HAP-1 (cell line): ENCODE results near the gene SULT4A1.

ENCODE experiments used
- DNase-seq, 2 experiments: peaks; one replicate each; pipeline ENCODE4 v3.0.0-alpha.2; 2016 to 2020; ENCODE audit warnings: low spot score in 2 of 2
- H3K27me3 ChIP-seq: fragments of 250-450 bp; sonication (Bioruptor Pico); 2 replicates; pipeline ENCODE4 v1.5.1; 2020; ENCODE audit warnings: low read depth, mild to moderate bottlenecking, moderate library complexity
- H3K36me3 ChIP-seq: fragments of 250-450 bp; sonication (Bioruptor Pico); replicated peaks from 2 replicates; pipeline ENCODE4 v1.5.1; 2020; ENCODE audit warnings: mild to moderate bottlenecking
- H3K4me1 ChIP-seq: fragments of 250-450 bp; sonication (Bioruptor Pico); 2 replicates; pipeline ENCODE4 v1.5.1; 2020; ENCODE audit warnings: mild to moderate bottlenecking
- H3K4me3 ChIP-seq: fragments of 250-450 bp; sonication (Bioruptor Pico); 2 replicates; pipeline ENCODE4 v1.5.1; 2020; ENCODE audit warnings: mild to moderate bottlenecking, moderate library complexity
- H3K9me3 ChIP-seq: fragments of 250-450 bp; sonication (Bioruptor Pico); 2 replicates; pipeline ENCODE4 v1.5.1; 2020; ENCODE audit warnings: mild to moderate bottlenecking, moderate library complexity
- in situ Hi-C: fragments of 300-500 bp; cut with MboI; formaldehyde crosslinking; loops from 3 replicates; pipeline ENCODE4 v1.14.3; 2020; ENCODE audit warnings: low sequenced_read_pairs, inconsistent platforms, mixed read lengths

SULT4A1 gene

DNA sequence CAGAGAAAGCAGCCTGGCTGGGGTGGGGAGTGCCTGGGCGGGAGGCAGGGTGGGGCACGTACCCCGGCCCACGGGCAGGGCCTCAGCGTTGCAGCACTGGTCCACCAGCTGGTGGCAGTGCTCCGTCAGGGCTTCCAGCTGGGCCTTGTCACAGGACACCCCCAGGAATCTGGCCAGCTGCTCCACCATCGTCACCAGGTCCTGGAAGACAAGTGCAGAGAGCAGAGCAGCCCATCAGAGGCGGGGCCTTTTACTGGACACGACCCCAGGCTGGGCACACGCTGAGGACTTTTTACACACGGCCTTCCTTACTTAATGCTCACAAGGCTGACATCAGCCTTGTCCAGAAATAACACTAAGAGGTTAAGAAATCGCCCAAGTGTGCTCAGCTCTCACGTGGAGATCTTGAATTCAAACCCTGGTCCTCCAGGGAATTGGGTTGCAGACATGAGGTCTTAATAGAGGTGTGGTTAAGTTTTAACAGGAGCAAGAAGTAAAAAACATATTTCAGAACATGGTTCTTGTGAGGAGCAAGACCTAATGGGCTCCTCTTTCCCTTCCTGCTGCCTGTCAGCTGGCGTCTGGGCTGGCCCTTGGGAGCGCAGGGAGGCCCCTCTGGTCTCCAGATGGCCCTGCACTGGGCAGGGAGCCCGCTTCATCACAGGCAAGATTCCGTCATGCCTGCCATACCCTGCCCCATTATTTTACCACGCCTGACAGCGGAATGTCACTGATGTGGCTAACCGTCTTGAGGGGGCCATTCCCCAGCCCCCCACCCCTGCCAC lies 33.1 kb downstream of the SULT4A1 start:
- in situ Hi-C loops: no loop called here
- DNase-seq: no peak
- H3K9me3 ChIP-seq: no peaks in the 10 kb centered on the region
- H3K36me3 ChIP-seq: no peaks in the 10 kb centered on the region
- H3K4me3 ChIP-seq: no peak overlapping the region
- H3K27me3 ChIP-seq: peaks cover 14% of the 10 kb centered on the region
- H3K4me1 ChIP-seq: no peaks in the 10 kb centered on the region

DNA sequence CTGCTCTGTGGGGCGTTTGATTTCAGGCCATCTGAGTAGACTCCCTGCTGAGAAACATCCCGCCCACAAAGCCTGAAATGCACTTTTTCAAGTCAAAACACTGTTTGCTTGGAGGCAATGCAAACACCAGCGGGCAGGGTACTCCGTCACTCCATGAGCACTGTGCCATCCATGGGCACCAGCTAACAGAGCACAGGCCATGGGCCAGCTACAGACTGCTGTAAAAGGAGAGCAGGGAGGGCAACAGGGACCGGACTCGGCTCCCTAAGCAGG lies 33.7 kb downstream of the SULT4A1 start:
- Histone ChIP-seq H3K27me3 (peaks cover 17% of the 10 kb centered on the region), H3K4me1 (no peaks in the 10 kb centered on the region), H3K36me3 (no peaks in the 10 kb centered on the region), H3K9me3 (no peaks in the 10 kb centered on the region), H3K4me3 (no peak overlapping the region)
- no peak for DNase-seq
- in situ Hi-C loops: no loop called here

DNA sequence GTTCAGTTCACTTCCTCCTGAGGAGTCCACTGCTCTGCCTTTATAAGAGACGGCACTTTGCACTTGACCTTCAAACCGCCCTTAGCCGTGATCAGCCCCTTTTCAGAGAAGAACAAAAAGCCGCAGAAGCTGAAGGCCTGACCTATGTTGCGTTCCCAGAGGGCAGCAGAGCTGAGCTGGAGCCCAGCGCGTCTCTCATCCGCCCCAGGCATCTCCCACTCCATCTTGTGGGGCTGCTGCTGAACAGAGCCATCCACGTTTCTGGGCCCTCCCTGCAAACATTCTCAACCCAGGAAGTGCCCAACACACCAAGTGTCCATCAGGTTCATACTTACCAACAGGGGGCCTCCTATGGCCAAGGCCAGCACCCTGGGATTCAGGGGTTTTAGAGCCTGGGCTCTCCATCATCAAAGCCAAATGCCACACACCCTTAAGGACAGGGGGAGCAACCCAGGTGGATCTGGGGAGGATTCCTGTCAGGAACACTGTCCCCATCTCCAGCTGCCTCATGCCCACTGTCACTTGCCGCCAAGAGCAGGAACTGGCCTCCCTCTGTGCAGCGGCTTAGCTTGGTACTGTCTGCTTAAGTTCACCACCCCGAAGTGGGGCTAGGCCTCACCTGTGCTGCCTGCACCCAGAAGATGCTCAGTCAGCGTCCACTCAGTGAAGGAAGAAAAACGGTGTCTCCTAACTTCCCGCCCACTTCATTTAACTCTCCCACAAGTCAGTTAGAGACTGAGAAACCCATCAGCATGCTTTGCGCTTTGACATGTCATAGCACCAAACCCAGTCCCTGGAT lies 34.2 kb downstream of the SULT4A1 start:
- Histone ChIP-seq H3K36me3 (no peaks in the 10 kb centered on the region), H3K4me3 (no peak overlapping the region), H3K9me3 (no peaks in the 10 kb centered on the region), H3K4me1 (no peaks in the 10 kb centered on the region), H3K27me3 (peaks cover 19% of the 10 kb centered on the region)
- in situ Hi-C loops: no loop called here
- DNase-seq: no peak

DNA sequence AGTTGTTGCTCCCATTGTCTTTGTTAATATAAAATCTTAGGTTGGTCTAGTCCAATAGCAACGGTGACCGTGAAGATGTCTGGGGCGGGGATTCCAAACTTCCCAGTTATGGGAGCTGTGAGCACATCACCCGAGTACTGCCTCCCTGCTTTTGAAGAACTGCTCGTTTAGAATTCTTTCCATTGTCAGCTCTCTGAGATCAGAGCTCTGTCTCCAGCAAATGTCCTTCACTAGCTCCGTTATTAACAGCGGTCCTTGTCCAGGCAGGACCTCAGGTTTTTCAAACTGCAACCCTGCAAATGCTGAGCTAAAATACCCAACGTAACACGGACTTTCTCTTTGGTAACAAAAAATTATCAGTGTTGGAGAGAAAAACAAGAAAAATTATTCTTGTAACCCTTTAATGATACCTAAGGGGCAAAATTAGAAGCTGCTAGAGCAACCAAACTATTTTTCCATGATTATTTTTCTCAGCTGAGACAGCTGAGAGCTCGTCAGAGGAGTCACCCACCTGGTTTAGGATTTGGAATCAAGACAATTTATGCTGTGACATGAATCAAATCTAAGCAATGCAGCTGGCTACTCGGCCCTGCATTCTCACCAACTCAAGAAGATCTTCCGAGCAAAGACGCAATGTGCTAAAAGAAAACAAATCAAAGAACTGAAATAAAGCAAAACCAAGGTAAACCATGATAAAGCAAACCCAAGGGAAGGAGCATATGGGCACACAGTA lies 35.1 kb downstream of the SULT4A1 start:
- Histone ChIP-seq H3K9me3 (no peaks in the 10 kb centered on the region), H3K27me3 (peaks cover 19% of the 10 kb centered on the region), H3K4me1 (no peaks in the 10 kb centered on the region), H3K36me3 (no peaks in the 10 kb centered on the region), H3K4me3 (no peak overlapping the region)
- in situ Hi-C loops: no loop called here
- no peak for DNase-seq

DNA sequence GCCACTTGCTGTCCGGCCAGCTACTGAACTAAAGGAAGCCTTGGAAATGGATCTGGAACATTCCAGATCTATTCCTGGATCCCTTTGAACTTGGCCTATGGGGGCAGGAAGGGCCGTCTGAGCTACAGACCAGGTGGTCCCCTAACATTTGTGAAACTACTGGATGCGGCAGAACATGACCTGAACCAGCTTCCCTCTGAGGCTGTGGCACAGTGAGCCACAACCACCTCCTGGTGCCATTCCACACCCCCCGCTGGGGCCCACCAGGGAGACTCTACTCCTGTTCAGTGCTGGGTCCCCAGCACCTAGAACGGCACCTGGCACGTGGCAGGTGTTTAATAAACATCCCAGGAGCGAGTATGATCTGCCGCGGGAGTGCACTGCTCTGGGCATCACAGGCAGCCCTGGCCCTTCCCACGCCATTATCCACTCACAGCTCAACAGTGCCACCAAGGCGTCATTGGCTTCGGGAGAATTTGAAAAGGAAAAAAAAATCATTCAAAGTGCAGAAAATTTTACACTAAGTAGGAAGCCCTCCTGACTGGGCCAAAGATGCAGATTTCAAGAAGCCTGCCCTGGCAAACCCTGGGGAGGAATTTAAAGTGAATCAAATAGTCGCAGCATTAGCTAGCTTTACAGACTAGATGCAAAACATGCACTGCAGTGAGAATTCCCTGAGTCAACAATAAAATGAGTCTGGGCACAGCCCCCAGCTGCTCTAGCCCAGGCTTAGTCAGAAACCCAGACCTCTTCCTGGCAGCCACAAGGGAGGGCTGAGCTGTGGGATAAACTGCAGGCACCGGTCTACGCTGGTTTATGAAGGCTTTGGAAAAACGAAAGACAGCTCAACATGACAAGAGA lies 35.9 kb downstream of the SULT4A1 start:
- Histone ChIP-seq H3K4me3 (no peak overlapping the region), H3K27me3 (peaks cover 16% of the 10 kb centered on the region), H3K9me3 (no peaks in the 10 kb centered on the region), H3K4me1 (no peaks in the 10 kb centered on the region), H3K36me3 (no peaks in the 10 kb centered on the region)
- in situ Hi-C loops: no loop called here
- DNase-seq: no peak

DNA sequence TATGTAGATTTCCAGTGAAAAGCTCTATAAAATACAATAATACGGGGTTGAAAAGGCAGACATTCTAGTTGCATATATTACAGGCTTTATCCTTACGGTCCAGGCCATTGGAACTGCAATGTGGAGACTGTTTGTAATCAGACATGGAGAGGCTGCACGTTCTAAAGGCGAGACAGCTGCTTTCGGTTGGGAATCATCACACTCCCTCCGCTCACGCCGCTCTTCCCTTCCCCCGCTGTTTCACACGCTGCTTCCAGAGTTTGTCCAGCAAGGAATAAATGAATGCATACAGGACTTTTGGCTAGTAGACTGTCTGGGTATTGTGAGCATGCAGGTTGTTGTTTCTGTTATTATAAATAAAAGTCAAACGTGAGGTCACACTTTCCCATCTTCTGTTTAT lies 36.7 kb downstream of the SULT4A1 start:
- no peak overlapping the region for H3K4me3 ChIP-seq
- no peaks in the 10 kb centered on the region for H3K9me3 ChIP-seq
- no peaks in the 10 kb centered on the region for H3K4me1 ChIP-seq
- in situ Hi-C loops: no loop called here
- DNase-seq: no peak
- H3K27me3 ChIP-seq: peaks cover 16% of the 10 kb centered on the region
- no peaks in the 10 kb centered on the region for H3K36me3 ChIP-seq

DNA sequence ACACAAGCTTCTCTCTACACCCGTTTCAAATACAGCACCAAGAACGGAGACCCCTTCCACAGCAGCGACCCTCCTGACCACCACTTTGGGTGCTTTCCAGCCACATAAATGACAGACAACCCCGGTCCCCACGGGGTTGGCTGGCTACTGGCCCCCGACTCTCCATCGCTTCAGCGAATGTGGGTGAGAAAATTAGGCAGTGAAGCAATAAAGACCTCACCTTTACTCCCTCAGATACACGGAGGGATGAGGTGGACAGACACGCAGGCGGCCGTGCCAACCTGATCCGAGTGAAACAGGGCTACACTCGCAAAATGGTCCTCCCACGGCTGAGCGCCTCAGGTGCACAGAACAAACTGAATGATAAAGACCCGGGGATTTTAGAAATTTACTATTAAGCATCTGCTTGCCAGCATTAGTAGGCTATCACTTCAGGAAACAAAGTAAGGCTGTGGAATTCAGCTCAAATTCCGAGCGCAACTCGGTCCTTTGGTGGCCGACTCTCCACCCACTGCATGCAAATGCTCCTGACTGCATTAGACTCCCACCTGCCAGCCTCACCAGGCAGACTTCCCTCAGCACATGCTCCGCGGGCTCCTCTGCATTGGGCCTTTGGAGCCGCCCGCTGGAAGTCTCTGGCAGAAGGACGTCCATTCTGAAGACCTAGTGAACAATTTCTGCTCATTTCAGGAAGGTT lies 37.4 kb downstream of the SULT4A1 start:
- DNase-seq: no peak
- in situ Hi-C loops: no loop called here
- Histone ChIP-seq H3K36me3 (no peaks in the 10 kb centered on the region), H3K9me3 (no peaks in the 10 kb centered on the region), H3K27me3 (peaks cover 16% of the 10 kb centered on the region), H3K4me1 (no peaks in the 10 kb centered on the region), H3K4me3 (no peak overlapping the region)

DNA sequence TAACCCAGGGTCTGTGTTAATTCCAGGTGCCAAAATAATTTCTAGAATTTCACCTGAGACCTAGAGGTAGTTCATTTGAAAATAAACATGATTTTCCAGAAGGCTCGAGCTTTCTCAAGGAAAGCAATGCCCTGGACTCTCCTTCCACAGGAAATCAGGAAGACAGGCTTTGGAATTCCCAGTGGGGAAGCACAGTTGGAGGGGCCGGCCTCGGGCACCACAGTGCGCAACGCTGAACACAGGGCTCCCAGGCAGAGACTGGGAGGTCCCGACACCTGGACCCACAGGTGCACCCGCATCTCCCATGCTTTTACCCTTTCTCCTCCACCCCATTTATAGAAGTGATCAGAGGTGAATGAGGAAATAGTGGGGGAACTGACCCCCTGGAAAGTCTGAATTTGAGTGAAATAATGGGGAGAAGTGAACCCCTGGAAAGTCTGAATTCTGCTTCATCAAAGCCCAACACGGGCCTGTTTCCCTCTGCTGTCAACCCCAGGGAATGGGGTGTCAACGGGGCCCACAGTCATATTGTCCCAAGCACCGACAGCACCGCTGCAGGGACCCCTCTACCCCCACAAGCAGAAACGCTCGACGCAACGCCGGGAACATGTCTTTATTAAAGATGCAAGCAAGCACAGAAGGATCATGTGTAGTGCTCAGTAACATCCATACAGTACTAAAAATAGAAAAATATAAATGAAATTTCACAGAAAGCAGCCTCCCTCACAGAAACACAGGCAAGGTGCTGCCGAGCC lies 38.2 kb downstream of the SULT4A1 start:
- Histone ChIP-seq H3K4me1 (no peaks in the 10 kb centered on the region), H3K4me3 (no peak overlapping the region), H3K9me3 (no peaks in the 10 kb centered on the region), H3K27me3 (peaks cover 16% of the 10 kb centered on the region), H3K36me3 (no peaks in the 10 kb centered on the region)
- in situ Hi-C loops: no loop called here
- DNase-seq: no peak

DNA sequence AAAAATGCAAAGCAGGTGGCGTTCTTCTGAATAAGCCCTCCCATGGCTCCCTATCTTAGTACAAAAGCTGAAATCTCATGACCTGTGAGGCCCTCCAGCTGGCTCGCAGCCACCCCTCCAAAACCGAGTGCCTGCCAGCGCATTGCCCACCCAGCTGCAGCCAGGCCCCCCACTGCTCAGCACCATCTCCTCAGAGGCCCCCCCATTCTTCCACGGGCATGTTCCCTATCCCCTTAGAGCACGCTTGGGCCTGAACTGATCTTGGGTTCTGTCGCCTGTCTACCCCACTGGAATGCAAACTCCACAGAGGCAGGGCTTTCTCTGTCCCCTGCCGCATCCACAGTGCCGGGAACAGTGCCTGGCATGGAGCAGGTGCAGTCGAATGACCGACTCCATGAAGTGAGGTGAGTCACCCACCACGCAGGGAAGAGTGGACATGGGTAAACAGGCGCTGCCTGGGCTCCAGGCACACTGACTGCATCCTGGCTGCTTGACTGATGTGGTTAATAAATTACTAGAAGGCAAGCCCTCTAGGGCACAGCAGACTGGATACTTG lies 38.9 kb downstream of the SULT4A1 start:
- Histone ChIP-seq H3K9me3 (no peaks in the 10 kb centered on the region), H3K36me3 (no peaks in the 10 kb centered on the region), H3K4me3 (no peak overlapping the region), H3K4me1 (no peaks in the 10 kb centered on the region), H3K27me3 (peaks cover 16% of the 10 kb centered on the region)
- DNase-seq: no peak
- in situ Hi-C loops: no loop called here

DNA sequence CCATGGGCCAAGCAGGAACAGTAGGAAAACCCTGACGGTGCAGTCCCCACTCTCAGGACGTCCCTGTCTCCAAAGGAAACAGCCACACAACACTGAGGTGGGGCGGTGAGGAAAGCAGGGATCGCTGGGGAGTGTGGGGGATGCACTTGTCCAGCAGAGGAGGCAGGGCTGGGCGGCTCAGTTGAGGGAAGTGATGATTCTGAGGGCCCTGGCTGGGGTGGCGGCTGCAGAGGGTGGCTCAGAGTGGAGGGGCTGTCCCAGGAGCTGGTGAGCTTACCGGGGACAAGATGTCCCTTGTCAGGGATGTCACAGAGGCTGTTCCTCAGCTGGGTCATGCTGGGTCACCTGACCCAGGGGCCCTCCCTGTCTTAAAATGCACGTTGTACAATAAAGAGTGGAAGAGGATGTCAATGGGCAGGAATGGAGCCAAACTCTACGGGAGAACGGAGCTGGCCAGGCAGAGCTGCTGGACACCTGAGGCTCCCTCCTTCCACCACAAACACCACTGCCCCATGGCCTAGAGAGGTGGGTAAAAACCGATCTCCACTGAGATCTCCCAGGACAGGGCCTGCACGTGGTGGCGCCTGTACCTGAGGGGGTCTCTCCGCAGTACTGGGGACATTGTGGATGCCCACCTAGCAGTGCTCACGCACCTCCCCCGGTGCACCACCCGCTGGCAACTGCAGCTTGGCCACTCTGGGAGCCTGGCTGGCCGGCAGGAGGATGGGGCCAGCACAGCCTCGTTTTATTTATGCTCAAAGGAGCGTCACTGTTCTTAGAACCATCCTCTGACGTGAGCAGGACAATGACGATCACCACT lies 40.5 kb downstream of the SULT4A1 start:
- Histone ChIP-seq H3K9me3 (no peaks in the 10 kb centered on the region), H3K4me3 (no peak overlapping the region), H3K36me3 (no peaks in the 10 kb centered on the region), H3K4me1 (no peaks in the 10 kb centered on the region), H3K27me3 (peaks cover 16% of the 10 kb centered on the region)
- no peak for DNase-seq
- in situ Hi-C loops: no loop called here

DNA sequence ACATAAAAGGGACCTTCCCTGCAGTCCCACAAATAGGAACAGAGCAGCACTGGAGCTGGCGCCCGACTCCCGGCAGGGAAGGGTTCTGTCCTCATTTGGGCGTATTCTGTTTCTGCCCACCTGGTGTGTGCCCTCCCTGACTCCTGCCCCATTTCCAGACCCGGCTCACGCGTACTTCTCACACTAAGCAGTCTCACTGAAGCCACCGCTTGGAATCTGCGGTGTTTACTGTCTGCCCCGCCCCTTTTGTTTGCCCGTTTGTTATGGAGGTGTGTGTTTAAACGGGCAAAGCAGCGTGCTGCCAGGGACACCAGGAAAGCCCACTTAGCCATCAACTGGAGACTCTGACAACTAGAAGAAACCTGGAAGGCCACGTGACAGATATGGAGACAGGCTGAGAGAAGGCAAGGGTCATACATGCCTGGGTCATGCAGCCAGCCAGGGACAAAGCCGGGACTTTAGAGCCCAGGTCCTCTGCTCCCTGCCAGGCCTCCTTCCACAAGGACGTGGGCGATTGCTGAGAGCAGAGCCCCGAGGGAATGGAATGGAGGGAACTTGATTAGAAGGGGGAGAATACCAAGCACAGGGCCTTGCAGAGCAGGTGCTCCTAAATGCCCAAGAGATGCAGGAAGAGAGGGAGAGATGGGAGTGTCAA lies 41.5 kb downstream of the SULT4A1 start:
- Histone ChIP-seq H3K36me3 (no peaks in the 10 kb centered on the region), H3K9me3 (no peaks in the 10 kb centered on the region), H3K27me3 (peaks cover 16% of the 10 kb centered on the region), H3K4me1 (no peaks in the 10 kb centered on the region), H3K4me3 (no peak overlapping the region)
- DNase-seq: no peak
- in situ Hi-C loops: no loop called here
